ENCODE results near the gene CXXC5. TPM values are rescaled to one million over a fixed set of nuclear protein-coding genes. Genes with fewer than 3 reads are reported as not detected.

The CXXC5 gene
- total RNA-seq, 2 donors from 2014 or later = 4.7 to 9.0 TPM

GRCh38 chr5:139688088-139688702, 40.0 kb downstream of the CXXC5 start:
- no peak for ATAC-seq
- H3K27ac Mint-ChIP-seq = no peak overlapping the region
- no peak overlapping the region for H3K4me3 Mint-ChIP-seq
- DNase-seq (ENCODE audit: low spot score) = no peak
- H3K4me1 Mint-ChIP-seq (ENCODE audit: low read depth in 2 of 2) = peaks cover 21 to 39% of the 10 kb centered on the region in 2 donors
- no peaks in the 10 kb centered on the region for H3K27me3 Mint-ChIP-seq
- H3K9me3 Mint-ChIP-seq = no peaks in the 10 kb centered on the region
- no peaks in the 10 kb centered on the region for H3K36me3 Mint-ChIP-seq

GRCh38 chr5:139688751-139689372, 40.7 kb downstream of the CXXC5 start:
- H3K4me1 Mint-ChIP-seq (ENCODE audit: low read depth in 2 of 2) = peaks cover 19 to 34% of the 10 kb centered on the region in 2 donors
- DNase-seq (ENCODE audit: low spot score) = no peak
- H3K27ac Mint-ChIP-seq = no peak overlapping the region
- H3K36me3 Mint-ChIP-seq = no peaks in the 10 kb centered on the region
- no peaks in the 10 kb centered on the region for H3K9me3 Mint-ChIP-seq
- H3K27me3 Mint-ChIP-seq = no peaks in the 10 kb centered on the region
- H3K4me3 Mint-ChIP-seq = no peak overlapping the region
- ATAC-seq = no peak

DNA sequence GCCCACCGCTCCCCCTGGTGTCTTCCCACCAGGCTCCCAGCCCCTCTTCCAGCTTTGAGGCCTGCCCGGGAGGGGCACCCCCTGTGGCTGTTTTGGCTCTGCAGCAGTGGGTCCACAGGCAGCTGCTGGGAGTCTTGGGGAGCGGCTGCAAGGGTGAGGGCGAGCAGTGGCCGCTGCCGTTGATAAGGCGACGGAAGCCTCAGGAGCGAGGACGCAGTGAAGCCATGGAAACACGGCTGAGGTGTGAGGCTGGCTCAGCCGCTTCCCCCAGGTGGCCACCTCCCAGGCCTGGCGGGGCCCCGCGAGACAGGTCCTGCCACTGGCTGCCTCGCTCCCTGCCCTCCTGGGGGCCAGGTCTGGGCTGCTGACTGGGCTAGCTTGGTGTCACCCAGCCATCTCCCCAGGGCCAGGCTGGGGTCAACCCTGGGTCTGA, 41.5 kb downstream of the CXXC5 start:
- Mint-ChIP-seq H3K36me3 (no peaks in the 10 kb centered on the region), H3K9me3 (no peaks in the 10 kb centered on the region), H3K4me1 (ENCODE audit: low read depth in 2 of 2) (peaks cover 12 to 26% of the 10 kb centered on the region in 2 donors), H3K27me3 (no peaks in the 10 kb centered on the region), H3K27ac (no peak overlapping the region), H3K4me3 (no peak overlapping the region)
- peak; percentile 39 to 52 for ATAC-seq
- no peak for DNase-seq (ENCODE audit: low spot score)

GRCh38 chr5:139690064-139690802, 42.1 kb downstream of the CXXC5 start:
- Mint-ChIP-seq H3K9me3 (no peaks in the 10 kb centered on the region), H3K27ac (peak overlapping the region in 1 of 2 donors; percentile 31), H3K36me3 (no peaks in the 10 kb centered on the region), H3K4me1 (ENCODE audit: low read depth in 2 of 2) (peaks cover 12 to 26% of the 10 kb centered on the region in 2 donors), H3K4me3 (no peak overlapping the region), H3K27me3 (no peaks in the 10 kb centered on the region)
- DNase-seq (ENCODE audit: low spot score) = no peak
- peak in 1 of 2 donors; percentile 41 for ATAC-seq

GRCh38 chr5:139690803-139691629, 42.9 kb downstream of the CXXC5 start:
- H3K27me3 Mint-ChIP-seq = no peaks in the 10 kb centered on the region
- no peak for ATAC-seq
- DNase-seq (ENCODE audit: low spot score) = no peak
- no peaks in the 10 kb centered on the region for H3K36me3 Mint-ChIP-seq
- no peak overlapping the region for H3K27ac Mint-ChIP-seq
- no peak overlapping the region for H3K4me3 Mint-ChIP-seq
- peaks cover 7 to 24% of the 10 kb centered on the region in 2 donors for H3K4me1 Mint-ChIP-seq (ENCODE audit: low read depth in 2 of 2)
- H3K9me3 Mint-ChIP-seq = no peaks in the 10 kb centered on the region

DNA sequence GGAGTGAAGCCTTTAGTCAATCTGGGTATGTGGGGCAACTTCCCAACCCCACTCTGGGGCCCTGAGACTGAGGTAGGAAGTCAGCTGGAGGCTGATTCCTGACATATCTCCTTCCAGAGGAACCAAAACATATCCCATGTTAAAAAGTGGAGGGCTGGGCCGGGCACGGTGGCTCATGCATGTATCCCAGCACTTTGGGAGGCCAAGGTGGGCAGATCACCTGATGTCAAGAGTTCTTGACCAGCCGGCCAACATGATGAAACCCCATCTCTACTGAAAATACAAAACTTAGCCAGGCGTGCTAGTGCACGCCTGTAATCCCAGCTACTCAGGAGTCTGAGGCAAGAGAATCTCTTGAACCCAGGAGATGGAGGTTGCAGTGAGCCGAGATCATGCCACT, 44.0 kb downstream of the CXXC5 start:
- H3K4me1 Mint-ChIP-seq (ENCODE audit: low read depth in 2 of 2) = peaks cover 6 to 23% of the 10 kb centered on the region in 2 donors
- H3K27me3 Mint-ChIP-seq = no peaks in the 10 kb centered on the region
- DNase-seq (ENCODE audit: low spot score) = no peak
- H3K27ac Mint-ChIP-seq = no peak overlapping the region
- ATAC-seq = no peak
- H3K4me3 Mint-ChIP-seq = no peak overlapping the region
- H3K9me3 Mint-ChIP-seq = no peaks in the 10 kb centered on the region
- no peaks in the 10 kb centered on the region for H3K36me3 Mint-ChIP-seq

- H3K9me3 Mint-ChIP-seq = no peaks in the 10 kb centered on the region
- no peaks in the 10 kb centered on the region for H3K27me3 Mint-ChIP-seq
- no peak overlapping the region for H3K27ac Mint-ChIP-seq
- H3K4me1 Mint-ChIP-seq (ENCODE audit: low read depth in 2 of 2) = peaks cover 6 to 22% of the 10 kb centered on the region in 2 donors
- ATAC-seq (no peak), DNase-seq (ENCODE audit: low spot score) (no peak)
- H3K4me3 Mint-ChIP-seq = no peak overlapping the region
- no peaks in the 10 kb centered on the region for H3K36me3 Mint-ChIP-seq
These were observed 44.6 kb downstream of the CXXC5 start for GRCh38 chr5:139692679-139693308.

DNA sequence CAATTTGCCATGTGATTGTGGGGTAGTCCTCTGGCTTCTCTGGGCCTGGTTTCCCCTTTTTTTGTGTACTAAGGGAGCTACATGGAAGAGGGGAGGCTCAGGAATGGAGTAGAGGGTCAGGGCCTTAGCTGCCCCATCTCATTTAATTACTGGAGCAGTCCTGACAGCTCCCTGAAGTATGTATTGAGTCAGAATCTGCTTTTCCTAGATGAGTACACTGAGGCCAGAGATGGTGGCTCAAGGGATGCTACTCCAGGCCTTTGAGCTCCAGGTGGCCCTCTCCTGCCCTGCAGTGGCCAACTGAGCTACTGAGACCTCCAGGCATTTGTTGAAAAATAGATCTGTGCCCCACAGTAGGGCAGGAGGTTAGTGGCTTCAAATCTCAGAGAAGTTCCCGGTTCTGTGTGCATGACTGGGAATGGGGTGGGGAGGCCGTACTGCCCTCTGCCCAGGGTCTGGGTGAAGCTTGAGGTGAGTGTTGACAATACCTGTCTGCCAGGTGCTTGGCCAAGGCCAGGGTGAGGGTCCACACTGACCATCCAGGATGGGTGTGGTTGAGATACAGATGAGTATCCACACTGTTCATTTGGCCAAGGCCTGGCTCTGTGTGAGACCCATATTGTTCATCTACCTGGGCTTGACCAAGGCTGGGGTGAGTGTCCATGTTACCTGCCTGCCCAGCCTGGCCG, 45.7 kb downstream of the CXXC5 start:
- ATAC-seq (no peak), DNase-seq (ENCODE audit: low spot score) (no peak)
- no peaks in the 10 kb centered on the region for H3K36me3 Mint-ChIP-seq
- H3K9me3 Mint-ChIP-seq = no peaks in the 10 kb centered on the region
- H3K4me1 Mint-ChIP-seq (ENCODE audit: low read depth in 2 of 2) = peaks cover 6 to 29% of the 10 kb centered on the region in 2 donors
- H3K27me3 Mint-ChIP-seq = no peaks in the 10 kb centered on the region
- H3K4me3 Mint-ChIP-seq = no peak overlapping the region
- peak overlapping the region in 1 of 2 donors; percentile 37 for H3K27ac Mint-ChIP-seq

GRCh38 chr5:139694556-139695177, 46.5 kb downstream of the CXXC5 start:
- no peak for ATAC-seq
- H3K4me1 Mint-ChIP-seq (ENCODE audit: low read depth in 2 of 2) = peaks cover 14 to 30% of the 10 kb centered on the region in 2 donors

DNA sequence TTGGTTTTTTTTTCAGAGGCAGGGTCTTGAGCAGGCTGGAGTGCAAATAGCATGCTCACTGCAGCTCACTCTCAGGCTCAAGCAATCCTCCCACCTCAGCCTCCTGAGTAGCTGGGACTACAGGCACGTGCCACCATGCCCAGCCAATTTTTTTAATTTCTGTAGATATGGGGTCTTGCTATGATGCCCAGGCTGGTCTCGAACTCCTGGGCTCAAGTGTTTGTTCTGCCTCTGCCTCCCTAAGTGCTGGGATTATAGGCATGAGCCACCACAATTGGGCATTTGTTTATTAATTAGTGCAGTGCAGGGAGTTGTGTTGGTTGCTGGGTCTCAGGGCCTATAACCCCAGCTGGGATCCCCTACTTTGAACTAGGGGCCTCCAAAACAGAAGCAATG, 47.0 kb downstream of the CXXC5 start:
- ATAC-seq = no peak
- H3K4me1 Mint-ChIP-seq (ENCODE audit: low read depth in 2 of 2) = peaks cover 15 to 26% of the 10 kb centered on the region in 2 donors
- H3K27me3 Mint-ChIP-seq = no peaks in the 10 kb centered on the region
- DNase-seq (ENCODE audit: low spot score) = no peak
- no peaks in the 10 kb centered on the region for H3K36me3 Mint-ChIP-seq
- H3K9me3 Mint-ChIP-seq = no peaks in the 10 kb centered on the region
- H3K4me3 Mint-ChIP-seq = no peak overlapping the region
- H3K27ac Mint-ChIP-seq = no peak overlapping the region

More at GRCh38 chr5:139694556-139695177, 46.5 kb downstream of the CXXC5 start:
- Mint-ChIP-seq H3K27me3 (no peaks in the 10 kb centered on the region), H3K9me3 (no peaks in the 10 kb centered on the region), H3K27ac (peak overlapping the region in 1 of 2 donors; percentile 37), H3K36me3 (no peaks in the 10 kb centered on the region), H3K4me3 (no peak overlapping the region)
- DNase-seq (ENCODE audit: low spot score) = no peak

DNA sequence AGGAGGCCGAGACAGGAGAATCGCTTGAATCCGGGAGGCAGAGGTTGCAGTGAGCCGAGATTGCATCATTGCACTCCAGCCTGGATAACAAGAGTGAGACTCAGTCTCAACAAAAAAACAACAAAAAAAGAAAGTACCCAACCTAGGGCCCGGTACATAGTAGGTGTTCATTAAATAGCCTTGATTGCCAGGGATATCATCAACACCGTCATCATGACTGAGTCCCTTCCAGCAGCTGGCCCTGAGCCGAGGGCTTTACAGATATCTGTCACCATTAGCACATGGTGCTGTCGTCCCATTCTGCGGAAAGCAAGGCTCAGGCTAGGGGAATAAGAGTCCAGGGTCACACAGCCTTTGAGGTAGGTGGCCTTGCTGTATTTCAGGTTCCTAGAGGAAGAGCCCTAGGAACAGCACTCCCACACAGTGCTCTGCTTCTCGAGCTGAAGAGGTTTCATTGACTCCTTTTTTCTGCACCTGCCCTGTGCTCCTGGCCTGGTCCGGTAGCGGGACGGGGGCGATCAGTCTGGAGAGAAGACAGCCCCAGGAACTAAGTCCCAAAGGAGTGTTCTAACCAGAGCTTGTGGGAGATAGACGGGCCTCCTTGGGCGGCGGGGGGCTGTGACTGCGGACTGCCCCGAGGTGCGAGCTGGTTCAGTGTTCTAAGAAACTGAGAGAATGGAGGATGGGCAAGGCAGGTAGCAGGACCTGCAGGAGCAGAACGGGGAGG, 48.2 kb downstream of the CXXC5 start:
- Mint-ChIP-seq H3K4me3 (peak overlapping the region; percentile 81), H3K27me3 (no peaks in the 10 kb centered on the region), H3K9me3 (no peaks in the 10 kb centered on the region), H3K4me1 (ENCODE audit: low read depth in 2 of 2) (peaks cover 20 to 29% of the 10 kb centered on the region in 2 donors), H3K27ac (peak overlapping the region; percentile 46 to 84), H3K36me3 (no peaks in the 10 kb centered on the region)
- DNase-seq (ENCODE audit: low spot score) (no peak), ATAC-seq (no peak)
